SK-N-SH (cell line): ENCODE results near the gene DDX4. TPM values are rescaled to one million over a fixed set of nuclear protein-coding genes. Genes with fewer than 3 reads are reported as not detected.

ENCODE experiments used
- CTCF ChIA-PET: fragments of 300-600, 350-600 bp; formaldehyde crosslinking; extraction: SDS; loops from one replicate; lab custom pipeline; 2021; lab: Yijun Ruan, JAX
- POLR2A ChIA-PET: fragments of 350-600 bp; sonication (Branson Sonifier 250); formaldehyde crosslinking; extraction: SDS; loops from one replicate; lab custom pipeline; 2020; ENCODE audit warnings: antibody characterized with exemption, inconsistent platforms; lab: Yijun Ruan, JAX
- DNase-seq: peaks from one replicate; pipeline ENCODE4 v3.0.0; 2012
- H2AFZ ChIP-seq: fragments of 200-600 bp; sonication (generic); 2 replicates; pipeline ENCODE4 v1.8.1; 2016; ENCODE audit warnings: antibody characterized with exemption, mild to moderate bottlenecking, low read depth
- H3F3A ChIP-seq: fragments of 200-600 bp; sonication (generic); replicated peaks from 2 replicates; pipeline ENCODE3; 2016; ENCODE audit warnings: antibody characterized with exemption, mild to moderate bottlenecking; ENCODE audit not compliant: insufficient read depth
- H3K27ac ChIP-seq, 2 experiments: fragments of 200-500 bp in 1 of 2; fragments of 200-600 bp in 1 of 2; sonication (Bioruptor generic) in 1 of 2; sonication (generic), shearing (Covaris generic) in 1 of 2; 2 replicates each; pipeline versions ENCODE4 v1.5.1 to v1.6.1; 2014 to 2016; ENCODE audit warnings: low read depth in 2 of 2, inconsistent platforms in 1 of 2, low read length in 1 of 2, mild to moderate bottlenecking in 1 of 2, mixed read lengths in 1 of 2
- H3K27me3 ChIP-seq: fragments of 200-600 bp; sonication (generic), shearing (Covaris generic); 2 replicates; pipeline ENCODE4 v1.6.1; 2016; ENCODE audit warnings: mixed run types; ENCODE audit not compliant: insufficient read depth
- H3K36me3 ChIP-seq, 2 experiments: fragments of 200-500 bp in 1 of 2; fragments of 200-600 bp in 1 of 2; sonication (Bioruptor generic) in 1 of 2; sonication (generic) in 1 of 2; replicated peaks in 1 of 2; 2 replicates each; pipeline versions ENCODE3 to v1.5.1; 2014 to 2016; ENCODE audit warnings: low read length in 1 of 2, mild to moderate bottlenecking in 1 of 2; ENCODE audit not compliant: insufficient read depth in 2 of 2, control insufficient read depth in 1 of 2
- H3K4me1 ChIP-seq, 2 experiments: fragments of 200-500 bp in 1 of 2; fragments of 200-600 bp in 1 of 2; sonication (Bioruptor generic) in 1 of 2; sonication (generic), shearing (Covaris generic) in 1 of 2; 2 replicates each; pipeline versions ENCODE4 v1.5.1 to v1.6.1; 2014 to 2016; ENCODE audit warnings: low read depth in 1 of 2, low read length in 1 of 2, mixed run types in 1 of 2; ENCODE audit not compliant: insufficient read depth in 2 of 2, control insufficient read depth in 1 of 2
- H3K4me2 ChIP-seq: fragments of 200-600 bp; sonication (generic), shearing (Covaris generic); 2 replicates; pipeline ENCODE4 v1.6.1; 2017; ENCODE audit warnings: mixed run types
- H3K4me3 ChIP-seq, 2 experiments: fragments of 200-500 bp in 1 of 2; fragments of 200-600 bp in 1 of 2; sonication (Bioruptor generic) in 1 of 2; sonication (generic), shearing (Covaris generic) in 1 of 2; 2 replicates each; pipeline versions ENCODE4 v1.5.1 to v1.8.1; 2014 to 2016; ENCODE audit warnings: low read depth in 2 of 2, inconsistent platforms in 1 of 2, low read length in 1 of 2, mild to moderate bottlenecking in 1 of 2, mixed read lengths in 1 of 2, moderate library complexity in 1 of 2
- H3K79me2 ChIP-seq: fragments of 200-600 bp; sonication (generic); 2 replicates; pipeline ENCODE4 v1.8.1; 2017; ENCODE audit warnings: mild to moderate bottlenecking; ENCODE audit not compliant: insufficient read depth
- H3K9ac ChIP-seq: fragments of 200-600 bp; sonication (generic); 2 replicates; pipeline ENCODE4 v1.6.1; 2017; ENCODE audit warnings: mixed run types
- H3K9me2 ChIP-seq: fragments of 200-600 bp; sonication (generic); 2 replicates; pipeline ENCODE4 v1.6.1; 2017; ENCODE audit warnings: mixed run types
- H3K9me3 ChIP-seq: fragments of 200-600 bp; sonication (generic); 2 replicates; pipeline ENCODE4 v1.6.1; 2017; ENCODE audit warnings: mixed run types, mild to moderate bottlenecking, moderate library complexity
- H4K20me1 ChIP-seq: fragments of 200-600 bp; sonication (generic); 2 replicates; pipeline ENCODE4 v1.6.1; 2017; ENCODE audit warnings: mild to moderate bottlenecking, mixed run types; ENCODE audit not compliant: insufficient read depth
- CHD2 ChIP-seq: fragments of 150-350 bp; IDR thresholded peaks from 2 replicates; pipeline ENCODE4 v1.6.1; 2018; ENCODE audit warnings: low read length; ENCODE audit not compliant: partially characterized antibody
- EP300 ChIP-seq, 2 experiments: IDR thresholded peaks; 2 replicates each; pipeline versions ENCODE4 v1.4.0 to v1.6.1; 2012; ENCODE audit warnings: borderline replicate concordance in 1 of 2, low read depth in 1 of 2, low read length in 1 of 2
- FOSL2 ChIP-seq: IDR thresholded peaks from 2 replicates; pipeline ENCODE4 v1.4.0; 2012; ENCODE audit warnings: low read depth, mild to moderate bottlenecking, moderate library complexity, borderline replicate concordance
- FOXM1 ChIP-seq: IDR thresholded peaks from 2 replicates; pipeline ENCODE4 v1.4.0; 2012; ENCODE audit warnings: low read depth, mild to moderate bottlenecking
- GABPA ChIP-seq: IDR thresholded peaks from 2 replicates; pipeline ENCODE4 v1.4.0; 2012; ENCODE audit warnings: low read depth, mild to moderate bottlenecking
- GATA2 ChIP-seq: sonication (generic); formaldehyde crosslinking; IDR thresholded peaks from 2 replicates; pipeline ENCODE4 v1.5.0; 2020; ENCODE audit warnings: mild to moderate bottlenecking, missing genetic modification reagents
- NFIC ChIP-seq: IDR thresholded peaks from 2 replicates; pipeline ENCODE4 v1.4.0; 2012; ENCODE audit warnings: borderline replicate concordance
- POLR2AphosphoS5 ChIP-seq: IDR thresholded peaks from 2 replicates; pipeline ENCODE4 v1.6.1; 2012; ENCODE audit warnings: low read depth, low read length
- RAD21 ChIP-seq: IDR thresholded peaks from 2 replicates; pipeline ENCODE4 v1.6.1; 2012; ENCODE audit warnings: mild to moderate bottlenecking, low read length
- RCOR1 ChIP-seq: fragments of 150-350 bp; IDR thresholded peaks from 2 replicates; pipeline ENCODE4 v1.6.1; 2017; ENCODE audit warnings: antibody characterized with exemption, low read length
- RFX5 ChIP-seq: IDR thresholded peaks from 2 replicates; pipeline ENCODE4 v1.6.1; 2012; ENCODE audit warnings: mild to moderate bottlenecking, improper control_type of control experiment, low read length
- SIN3A ChIP-seq: IDR thresholded peaks from 2 replicates; pipeline ENCODE4 v1.6.1; 2012; ENCODE audit warnings: low read depth, mild to moderate bottlenecking, low read length, moderate library complexity, borderline replicate concordance
- USF2 ChIP-seq: fragments of 150-350 bp; IDR thresholded peaks from 2 replicates; pipeline ENCODE4 v1.6.1; 2017; ENCODE audit warnings: antibody characterized with exemption, low read length, low read depth, borderline replicate concordance
- YY1 ChIP-seq: IDR thresholded peaks from 2 replicates; pipeline ENCODE4 v1.4.0; 2012; ENCODE audit warnings: low read depth, mild to moderate bottlenecking
- ZBTB33 ChIP-seq: IDR thresholded peaks from 2 replicates; pipeline ENCODE4 v1.4.0; 2012; ENCODE audit warnings: low read depth, borderline replicate concordance
- WGBS: methylation state at CpG from one replicate; pipeline ENCODE4 v1.1.6; 2017; ENCODE audit warnings: low lambda C conversion rate; 5-methylcytosine and 5-hydroxymethylcytosine counted together
- polyA plus RNA-seq, 3 experiments: library from polyadenylated mRNA; depleted of rRNA; stranded (reverse); fragments of >200 nt; gene quantifications; 2 replicates each; pipeline ENCODE4 v1.2.3, GENCODE V29; 2012
- TF ChIP-seq, protein P1 (sequence below): fragments of 150-350 bp; IDR thresholded peaks from 2 replicates; pipeline ENCODE4 v1.6.1; 2016; ENCODE audit warnings: mild to moderate bottlenecking, low read depth, low read length
- TF ChIP-seq, protein P2 (sequence below): IDR thresholded peaks from 2 replicates; pipeline ENCODE4; 2012

The DDX4 gene
- polyA plus RNA-seq, 1 of the 3 experiments (the other 2 are of a cell fraction) = not detected

GRCh38 chr5:55742778-55743177 is 4.9 kb downstream of the DDX4 start:
- no peak overlapping the region for H3K9ac ChIP-seq
- H3K36me3 ChIP-seq = no peaks in the 10 kb centered on the region
- no peak overlapping the region for H2AFZ ChIP-seq
- no peak overlapping the region for H3K27ac ChIP-seq
- no peak overlapping the region for H3K4me2 ChIP-seq
- no peaks in the 10 kb centered on the region for H3F3A ChIP-seq
- CTCF ChIA-PET = no interaction called here
- no peak for TF ChIP-seq EP300 (IDR thresholded peaks at IDR 0.05; ENCODE audit: borderline replicate concordance in 1 of 2, low read depth in 1 of 2, low read length in 1 of 2)
- no peak for TF ChIP-seq FOXM1
- TF ChIP-seq, protein P1, sequence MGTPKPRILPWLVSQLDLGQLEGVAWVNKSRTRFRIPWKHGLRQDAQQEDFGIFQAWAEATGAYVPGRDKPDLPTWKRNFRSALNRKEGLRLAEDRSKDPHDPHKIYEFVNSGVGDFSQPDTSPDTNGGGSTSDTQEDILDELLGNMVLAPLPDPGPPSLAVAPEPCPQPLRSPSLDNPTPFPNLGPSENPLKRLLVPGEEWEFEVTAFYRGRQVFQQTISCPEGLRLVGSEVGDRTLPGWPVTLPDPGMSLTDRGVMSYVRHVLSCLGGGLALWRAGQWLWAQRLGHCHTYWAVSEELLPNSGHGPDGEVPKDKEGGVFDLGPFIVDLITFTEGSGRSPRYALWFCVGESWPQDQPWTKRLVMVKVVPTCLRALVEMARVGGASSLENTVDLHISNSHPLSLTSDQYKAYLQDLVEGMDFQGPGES = no peak
- no peak for TF ChIP-seq FOSL2
- no peak for TF ChIP-seq CHD2
- TF ChIP-seq GATA2 (CRISPR knock-in tag) = no peak
- no peak for TF ChIP-seq RFX5
- TF ChIP-seq, all 33 proteins: peak for 0
- no peaks in the 10 kb centered on the region for H3K4me1 ChIP-seq
- no peaks in the 10 kb centered on the region; the same call in 1 of the 2 replicates for H3K27me3 ChIP-seq
- POLR2A ChIA-PET = no interaction called here
- H3K9me2 ChIP-seq = no peaks in the 10 kb centered on the region
- WGBS = 98% methylated on average over 3 of the region's 3 CpGs
- no peaks in the 10 kb centered on the region for H4K20me1 ChIP-seq
- no peak overlapping the region for H3K4me3 ChIP-seq
- no peaks in the 10 kb centered on the region for H3K9me3 ChIP-seq
- H3K79me2 ChIP-seq = no peaks in the 10 kb centered on the region
- DNase-seq = no peak

- no peak for DNase-seq
- Histone ChIP-seq H3K9ac (no peak overlapping the region), H3K27me3 (no peaks in the 10 kb centered on the region), H3K4me2 (no peak overlapping the region), H3K27ac (no peak overlapping the region), H4K20me1 (no peaks in the 10 kb centered on the region), H2AFZ (0 out of 2 replicates have a peak overlapping the region, but pooled peaks have one; percentile 29), H3K4me1 (no peaks in the 10 kb centered on the region), H3K36me3 (no peaks in the 10 kb centered on the region), H3F3A (no peaks in the 10 kb centered on the region), H3K4me3 (no peak overlapping the region), H3K9me2 (no peaks in the 10 kb centered on the region), H3K9me3 (no peaks in the 10 kb centered on the region), H3K79me2 (no peaks in the 10 kb centered on the region)
- ChIA-PET CTCF (no interaction called here), POLR2A (interaction anchor here (0.6 kb wide), 1 partner anchor 247 kb away, joined by 3 read pairs; no protein-coding TSS in a partner anchor)
- WGBS = 36% methylated on average over 2 of the region's 2 CpGs
- TF ChIP-seq RCOR1 (no peak), POLR2AphosphoS5 (no peak), RAD21 (no peak), YY1 (no peak), USF2 (no peak), ZBTB33 (no peak), SIN3A (no peak), NFIC (no peak), GABPA (no peak)
- TF ChIP-seq, protein P1 = no peak
- TF ChIP-seq, protein P2, sequence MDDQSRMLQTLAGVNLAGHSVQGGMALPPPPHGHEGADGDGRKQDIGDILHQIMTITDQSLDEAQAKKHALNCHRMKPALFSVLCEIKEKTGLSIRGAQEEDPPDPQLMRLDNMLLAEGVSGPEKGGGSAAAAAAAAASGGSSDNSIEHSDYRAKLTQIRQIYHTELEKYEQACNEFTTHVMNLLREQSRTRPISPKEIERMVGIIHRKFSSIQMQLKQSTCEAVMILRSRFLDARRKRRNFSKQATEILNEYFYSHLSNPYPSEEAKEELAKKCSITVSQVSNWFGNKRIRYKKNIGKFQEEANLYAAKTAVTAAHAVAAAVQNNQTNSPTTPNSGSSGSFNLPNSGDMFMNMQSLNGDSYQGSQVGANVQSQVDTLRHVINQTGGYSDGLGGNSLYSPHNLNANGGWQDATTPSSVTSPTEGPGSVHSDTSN = no peak
Measured at GRCh38 chr5:55747778-55748318, 10.0 kb downstream of the DDX4 start.
